NCI-H69 (cell line): ENCODE results near the gene JAM3.

Experiments used
- DNase-seq: peaks from one replicate; lab custom pipeline; 2025; lab: John Stamatoyannopoulos, UW

The JAM3 gene

GRCh38 chr11:134068829-134069425 is at the start of gene JAM3:
TSS of gene JAM3 (plus strand) at chr11:134069072. CDS start at chr11:134069084, 12 bp downstream.
- DNase-seq, result peak; percentile 97

DNA sequence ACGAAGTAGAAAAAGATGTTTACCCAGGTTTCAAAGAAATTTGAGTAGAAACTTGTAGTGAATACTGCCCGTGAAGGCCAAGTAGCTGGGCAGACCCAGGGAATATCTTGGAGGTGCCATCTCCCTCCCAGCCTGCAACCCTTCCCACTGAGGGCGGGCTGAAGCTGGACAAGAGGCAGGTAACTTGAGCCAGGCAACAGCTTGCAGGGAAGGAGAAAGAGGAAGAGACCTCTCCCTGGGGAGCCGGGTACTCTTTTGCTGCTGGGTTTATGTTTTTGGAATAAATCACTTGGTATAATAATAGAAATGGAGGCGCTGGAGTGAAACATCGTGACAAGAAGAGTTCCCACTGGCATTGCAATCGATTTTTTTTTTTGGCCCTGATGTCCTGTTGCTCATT is 49.4 kb upstream of the JAM3 start:
- peak; percentile 85 for DNase-seq

- DNase-seq, result peak; percentile 43
Measured at GRCh38 chr11:134020598-134020997, 48.3 kb upstream of the JAM3 start.

DNA sequence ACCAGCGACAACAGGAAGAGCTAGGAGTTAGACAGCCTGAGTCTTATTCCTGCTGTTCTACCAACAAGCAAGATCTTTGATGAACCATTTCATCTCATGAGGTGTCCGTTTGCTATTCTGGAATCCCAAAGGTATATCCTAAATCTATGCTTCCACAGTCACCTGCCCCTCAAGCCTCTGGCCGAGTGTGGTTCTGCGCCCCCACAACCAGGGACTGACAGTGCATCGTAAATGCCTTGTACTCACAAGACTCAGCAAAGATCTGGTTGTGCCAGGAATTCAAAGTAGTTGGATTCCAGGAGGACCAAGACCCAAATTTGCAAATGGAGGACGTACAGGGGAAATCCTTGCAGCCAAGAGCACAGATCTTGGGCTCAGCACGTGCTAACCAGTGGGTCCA is 47.5 kb upstream of the JAM3 start:
- no peak for DNase-seq

DNA sequence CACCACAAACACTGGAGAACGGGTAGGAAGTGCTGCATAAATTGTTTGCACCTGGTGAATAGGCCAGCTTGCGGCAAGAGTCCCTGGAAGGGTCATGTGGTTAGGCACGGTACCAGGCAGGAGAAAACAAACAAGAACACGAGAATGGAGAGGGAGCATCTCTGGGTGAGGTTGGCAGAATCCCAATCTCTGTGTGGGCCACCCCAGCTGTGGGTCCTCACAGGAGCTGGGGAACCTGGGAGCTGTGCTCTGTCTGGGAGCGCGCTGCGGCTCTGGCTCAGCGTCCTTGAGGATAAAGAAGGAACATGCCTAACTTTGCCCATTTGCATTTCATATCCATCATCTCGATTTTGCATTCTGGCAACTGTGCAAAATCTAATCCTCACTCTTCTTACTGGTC is 46.1 kb upstream of the JAM3 start:
- peak; percentile 33 for DNase-seq

DNA sequence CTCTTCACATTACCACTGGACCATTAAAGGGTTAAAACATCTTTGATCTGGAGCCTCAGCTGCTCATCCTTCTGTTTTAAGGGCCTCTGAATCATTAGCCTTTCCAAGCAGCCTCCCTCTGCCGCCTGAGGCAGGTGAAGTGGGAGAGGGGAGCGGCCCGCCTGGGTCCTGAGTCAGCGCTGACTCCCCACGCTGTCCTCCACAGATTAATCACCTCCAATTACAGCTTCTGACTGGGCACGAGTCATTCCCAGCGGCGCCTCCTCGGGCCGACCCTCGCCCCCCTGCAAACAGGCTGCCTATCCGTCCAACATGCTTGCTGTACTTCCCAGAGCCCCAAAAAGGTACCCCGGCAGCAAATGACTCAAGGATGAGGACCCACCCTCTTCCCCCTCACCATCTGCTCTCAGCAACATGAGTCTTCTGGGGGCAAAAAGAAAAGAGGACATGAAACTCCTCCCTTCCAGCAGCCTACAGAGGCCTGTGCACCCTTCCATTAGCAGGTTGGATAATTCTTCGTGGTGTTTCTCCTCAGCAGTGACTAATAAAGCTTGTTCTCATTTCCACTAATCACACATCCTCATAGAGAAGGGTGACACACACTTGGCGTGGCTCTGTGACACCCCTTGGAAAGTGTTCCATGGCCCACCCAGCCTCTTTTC is 44.3 kb upstream of the JAM3 start:
- DNase-seq, result peak; percentile 56

GRCh38 chr11:134025082-134025429 is 43.8 kb upstream of the JAM3 start:
- no peak for DNase-seq

- peak; percentile 68 for DNase-seq
Measured at GRCh38 chr11:134026655-134027343, 42.1 kb upstream of the JAM3 start.

DNA sequence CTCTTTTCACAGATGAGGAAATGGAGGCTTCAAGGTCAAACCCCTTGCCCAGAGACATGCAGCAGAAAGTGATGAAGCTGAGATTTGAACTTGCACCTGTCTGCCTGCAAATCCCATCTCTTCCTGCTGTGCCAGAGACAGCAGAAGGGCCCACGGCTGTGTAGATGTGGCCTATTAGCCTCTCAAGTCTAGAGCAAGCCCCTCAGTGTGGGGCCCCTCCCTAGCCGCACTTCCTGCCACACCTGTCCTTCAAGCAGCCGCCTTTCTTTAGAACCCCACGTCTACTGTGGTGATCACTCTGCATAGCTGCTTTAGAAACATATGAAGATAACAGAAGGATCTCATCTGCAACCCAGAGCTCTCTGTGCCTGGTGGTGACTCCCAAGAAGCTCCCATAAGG is 41.2 kb upstream of the JAM3 start:
- DNase-seq, result no peak

GRCh38 chr11:134028368-134028920 is 40.4 kb upstream of the JAM3 start:
- no peak for DNase-seq

DNA sequence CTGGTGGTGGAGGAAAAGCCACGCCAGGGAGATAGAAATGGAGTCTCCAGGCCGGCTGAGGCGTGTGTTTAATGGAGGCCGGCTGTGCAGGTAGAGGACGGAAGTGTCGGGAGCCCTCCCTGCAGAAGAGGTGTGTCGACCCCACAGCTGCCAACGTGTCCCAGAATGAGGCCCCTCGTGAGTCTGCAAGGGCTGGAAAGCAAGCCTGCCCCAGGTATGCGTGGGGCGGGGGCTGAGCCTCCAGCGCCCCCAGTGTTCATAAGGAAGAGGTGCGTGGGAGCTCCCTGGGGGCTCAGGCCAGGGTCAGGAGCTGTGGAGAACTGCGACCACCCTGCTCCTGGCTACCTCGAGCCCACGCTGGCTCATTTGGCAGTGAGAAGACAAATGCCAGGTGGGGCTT is 38.0 kb upstream of the JAM3 start:
- DNase-seq, result no peak

GRCh38 chr11:134032043-134032442 is 36.8 kb upstream of the JAM3 start:
- no peak for DNase-seq

GRCh38 chr11:134032501-134033091 is 36.3 kb upstream of the JAM3 start:
- DNase-seq, result peak; percentile 93

- no peak for DNase-seq
Measured at GRCh38 chr11:134033276-134033675, 35.6 kb upstream of the JAM3 start.

DNA sequence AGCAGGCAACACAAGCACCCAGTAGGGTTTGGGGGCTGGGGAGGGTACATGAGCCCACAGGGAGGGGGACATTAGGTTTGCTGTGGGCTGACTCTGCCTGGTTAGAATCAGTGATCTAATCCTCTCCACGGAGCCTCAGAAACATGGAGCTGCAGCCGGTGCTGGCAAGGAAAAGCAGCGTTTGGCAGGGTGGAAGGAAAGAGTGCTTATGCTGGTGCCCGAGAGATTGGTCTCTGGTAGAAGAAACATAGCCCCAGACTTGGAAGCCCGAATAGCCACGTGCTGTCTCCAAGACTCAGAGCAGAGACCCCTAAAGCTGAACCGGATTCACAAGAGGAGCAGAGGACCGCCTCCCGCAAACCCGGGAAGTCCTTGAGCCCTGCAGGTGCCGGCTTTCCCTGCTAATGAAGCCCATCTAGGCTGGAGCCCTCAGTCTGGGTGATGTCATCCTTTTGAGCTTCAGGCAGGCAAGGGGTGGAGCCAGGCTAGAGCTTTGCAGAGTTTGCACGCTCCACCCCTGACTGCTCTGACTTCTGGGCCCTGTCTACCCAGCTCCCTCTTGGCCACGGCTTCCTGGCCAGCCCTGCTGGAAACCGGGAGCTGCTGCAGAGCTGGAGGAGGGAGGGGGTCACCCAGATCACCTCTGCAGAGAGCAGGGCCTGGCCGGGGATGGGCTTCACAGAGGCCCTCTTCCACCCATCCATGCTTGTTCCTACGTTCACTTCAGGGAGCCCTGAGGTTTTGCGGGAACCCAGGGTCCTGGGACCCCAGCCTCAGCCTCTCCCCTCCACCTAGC is 35.0 kb upstream of the JAM3 start:
- peak; percentile 98 for DNase-seq

GRCh38 chr11:134034496-134035381 is 34.1 kb upstream of the JAM3 start:
- peak; percentile 86 for DNase-seq

DNA sequence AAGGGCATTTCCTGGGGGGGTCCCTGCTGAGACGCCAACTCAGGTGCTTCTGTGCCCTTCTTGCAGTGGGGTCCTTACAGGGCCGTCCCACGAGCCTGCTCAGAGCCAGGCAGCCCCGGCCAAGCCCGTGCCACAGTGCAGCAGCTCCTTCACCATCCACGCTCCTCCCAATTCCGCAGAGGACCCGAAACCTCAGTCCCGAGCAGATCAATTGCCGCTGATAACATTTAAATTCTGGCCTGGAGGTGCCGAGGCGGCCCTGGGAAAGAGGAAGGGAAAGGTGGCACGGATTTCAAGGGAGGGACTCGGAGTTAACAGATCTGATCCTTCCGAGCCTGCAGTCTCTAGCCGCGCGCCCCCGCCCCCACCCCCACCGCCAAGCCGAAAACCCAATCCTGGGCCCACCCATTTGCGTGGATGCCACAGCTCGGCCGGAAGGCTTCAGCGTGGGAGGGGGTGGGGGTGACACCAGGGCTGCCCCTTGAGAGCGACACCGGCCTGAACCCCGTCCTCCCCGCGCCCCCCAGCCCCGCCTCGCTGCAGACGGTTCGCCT is 32.3 kb upstream of the JAM3 start:
- no peak for DNase-seq

DNA sequence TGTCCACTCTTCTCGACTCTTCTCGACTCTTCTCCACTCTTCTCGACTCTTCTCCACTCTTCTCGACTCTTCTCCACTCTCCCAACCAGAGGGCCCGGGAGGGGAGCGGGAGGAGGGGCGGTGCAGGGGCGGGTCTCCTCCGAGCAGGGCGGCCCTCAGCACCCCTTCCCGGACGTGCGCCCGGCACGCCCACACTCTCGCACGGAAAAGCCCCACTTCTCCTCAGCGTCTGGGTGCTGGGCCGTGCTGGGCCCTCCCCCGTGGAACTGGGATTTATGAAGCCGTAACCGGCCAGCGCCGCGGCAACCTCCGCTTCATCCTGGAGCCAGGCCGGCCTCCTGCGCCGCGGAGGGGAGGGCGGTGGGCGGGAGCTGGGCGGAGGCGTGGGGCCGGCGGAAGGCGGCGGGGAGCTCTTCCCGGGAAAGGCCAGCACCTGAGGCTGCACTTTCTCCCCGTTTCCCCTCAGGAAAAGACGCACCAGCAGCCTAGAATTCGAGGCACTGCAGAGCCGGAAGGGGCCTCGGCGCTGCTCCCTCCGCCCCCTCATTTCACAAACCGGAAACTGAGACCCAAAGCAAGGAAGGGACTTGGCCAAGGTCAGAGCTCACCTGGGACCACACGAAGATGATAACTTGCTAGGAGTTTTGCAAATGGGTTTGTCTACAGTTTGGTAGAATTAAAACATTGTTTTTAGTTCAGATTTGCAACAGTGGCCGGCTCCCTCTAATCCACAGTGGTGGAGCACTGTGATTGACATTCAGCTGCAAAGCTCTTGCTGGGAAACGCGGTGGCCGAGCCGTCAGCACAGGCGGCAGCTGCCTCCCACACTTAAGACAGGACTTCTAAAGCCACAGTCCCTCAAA is 31.6 kb upstream of the JAM3 start:
- DNase-seq, result peak; percentile 85

DNA sequence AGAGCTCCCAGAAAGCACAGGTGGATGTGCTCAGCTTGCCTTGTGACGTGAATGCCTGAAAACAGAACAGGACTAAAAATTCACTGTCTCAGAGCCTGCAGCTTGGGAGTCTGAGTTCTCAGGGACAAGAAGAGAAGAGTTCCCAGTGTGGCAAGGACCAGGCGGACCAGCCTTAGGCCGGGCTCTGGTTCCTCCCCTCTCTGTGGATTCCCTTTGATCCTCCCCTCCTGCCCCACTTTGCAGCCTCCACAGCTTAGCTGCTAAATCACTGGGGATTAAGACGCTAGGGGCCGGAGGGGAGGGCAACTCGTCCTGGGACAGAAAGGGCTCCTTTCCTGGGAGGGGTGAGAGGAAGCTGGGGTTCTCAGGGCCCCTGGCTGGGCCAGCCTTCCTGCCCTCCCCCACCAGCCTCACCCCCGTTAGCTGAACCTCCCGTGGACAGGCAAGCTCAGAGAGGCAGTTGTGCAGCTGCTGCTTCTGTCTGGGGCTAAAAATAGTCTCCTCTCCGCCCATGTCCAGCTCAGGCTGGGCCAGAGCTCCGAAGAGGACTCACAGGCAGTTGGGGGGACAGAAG is 29.9 kb upstream of the JAM3 start:
- DNase-seq, result no peak
